WTC11 (cell line): ENCODE measurements around the gene RTN4RL1. TPM values are rescaled to one million over a fixed set of nuclear protein-coding genes. Genes with fewer than 3 reads are reported as not detected.
A peak's percentile ranks its signal among the peaks of the same experiment; 100 is the strongest.

Experiments
- ATAC-seq: fragments of 200-7000 bp; cut with Tn5 transposase; 2 replicates; pipeline ENCODE4 v1.10.0; 2021; ENCODE audit warnings: mild to moderate bottlenecking, moderate library complexity
- CTCF ChIA-PET: fragments of 300-600 bp; sonication (Branson Sonifier 250); formaldehyde crosslinking; loops from one replicate; lab custom pipeline; 2021; ENCODE audit warnings: antibody characterized with exemption; lab: Charles Lee
- POLR2A ChIA-PET: fragments of 350-600 bp; sonication (Branson Sonifier 250); formaldehyde crosslinking; loops from one replicate; lab custom pipeline; 2021; ENCODE audit warnings: antibody characterized with exemption; lab: Charles Lee
- DNase-seq: peaks from one replicate; pipeline ENCODE4 v3.0.0; 2021; ENCODE audit warnings: low spot score
- H3K27ac Mint-ChIP-seq: 2 replicates; pipeline ENCODE4 v1.8.0; 2021; ENCODE audit warnings: mixed read lengths
- H3K27me3 Mint-ChIP-seq: 2 replicates; pipeline ENCODE4 v1.8.0; 2021; ENCODE audit warnings: low read depth, mild to moderate bottlenecking, moderate library complexity, mixed read lengths
- H3K36me3 Mint-ChIP-seq: 2 replicates; pipeline ENCODE4 v1.8.0; 2021; ENCODE audit warnings: mixed read lengths
- H3K4me1 Mint-ChIP-seq: 2 replicates; pipeline ENCODE4 v1.8.0; 2022; ENCODE audit warnings: mixed read lengths
- H3K4me3 Mint-ChIP-seq: 2 replicates; pipeline ENCODE4 v1.8.0; 2021; ENCODE audit warnings: mild to moderate bottlenecking, moderate library complexity, mixed read lengths
- H3K9me3 Mint-ChIP-seq: 2 replicates; pipeline ENCODE4 v1.8.0; 2021; ENCODE audit warnings: mixed read lengths
- ATF3 ChIP-seq: sonication (generic); formaldehyde crosslinking; conservative IDR thresholded peaks from 2 replicates; pipeline ENCODE4 v1.8.1; 2022; ENCODE audit warnings: mild to moderate bottlenecking, missing genetic modification reagents
- CBFB ChIP-seq: sonication (generic); formaldehyde crosslinking; IDR thresholded peaks from 2 replicates; pipeline ENCODE4 v1.8.1; 2022; ENCODE audit warnings: mild to moderate bottlenecking, low read depth, missing genetic modification reagents
- E2F5 ChIP-seq: sonication (generic); formaldehyde crosslinking; IDR thresholded peaks from 2 replicates; pipeline ENCODE4 v1.8.1; 2022; ENCODE audit warnings: mild to moderate bottlenecking, moderate library complexity, missing genetic modification reagents
- FOXP4 ChIP-seq: sonication (generic); formaldehyde crosslinking; IDR thresholded peaks from 2 replicates; pipeline ENCODE4 v1.8.0; 2022; ENCODE audit warnings: mild to moderate bottlenecking, missing genetic modification reagents
- GRHL2 ChIP-seq: fragments of 250-450 bp; sonication (Bioruptor Pico); IDR thresholded peaks from 2 replicates; pipeline ENCODE4 v1.8.0; 2022; ENCODE audit warnings: mild to moderate bottlenecking, moderate library complexity; ENCODE audit not compliant: insufficient replicate concordance, severe bottlenecking
- HMGXB4 ChIP-seq: sonication (generic); formaldehyde crosslinking; IDR thresholded peaks from 2 replicates; pipeline ENCODE4 v1.8.1; 2023; ENCODE audit warnings: mild to moderate bottlenecking, moderate library complexity, missing genetic modification reagents
- NFE2L1 ChIP-seq: sonication (generic); formaldehyde crosslinking; IDR thresholded peaks from 2 replicates; pipeline ENCODE4 v1.8.1; 2023; ENCODE audit warnings: missing genetic modification reagents
- PRDM15 ChIP-seq: sonication (generic); formaldehyde crosslinking; IDR thresholded peaks from 2 replicates; pipeline ENCODE4 v1.8.0; 2022; ENCODE audit warnings: missing genetic modification reagents
- SMAD3 ChIP-seq: sonication (generic); formaldehyde crosslinking; IDR thresholded peaks from 2 replicates; pipeline ENCODE4 v1.8.0; 2022; ENCODE audit warnings: missing genetic modification reagents, mild to moderate bottlenecking, borderline replicate concordance
- STAT6 ChIP-seq: sonication (generic); formaldehyde crosslinking; conservative IDR thresholded peaks from 2 replicates; pipeline ENCODE4 v1.8.1; 2023; ENCODE audit warnings: mild to moderate bottlenecking, low read depth, missing genetic modification reagents, moderate library complexity
- ZNF121 ChIP-seq: sonication (generic); formaldehyde crosslinking; IDR thresholded peaks from 2 replicates; pipeline ENCODE4 v1.8.0; 2023; ENCODE audit warnings: missing genetic modification reagents
- ZNF138 ChIP-seq: sonication (generic); formaldehyde crosslinking; conservative IDR thresholded peaks from 2 replicates; pipeline ENCODE4 v1.8.1; 2022; ENCODE audit warnings: mild to moderate bottlenecking, moderate library complexity, missing genetic modification reagents
- ZNF232 ChIP-seq: sonication (generic); formaldehyde crosslinking; IDR thresholded peaks from 2 replicates; pipeline ENCODE4 v1.8.0; 2022; ENCODE audit warnings: mild to moderate bottlenecking, missing genetic modification reagents
- total RNA-seq: library from RNA; stranded (reverse); gene quantifications from 3 replicates; pipeline ENCODE4 v1.2.3, GENCODE V29; 2021

RTN4RL1 gene
- total RNA-seq, 1 experiment from 2014 or later, result 0.72 TPM

GRCh38 chr17:2056206-2057174 lies 31.4 kb upstream of the RTN4RL1 start (continued):
- TF ChIP-seq ZNF121 (CRISPR knock-in tag), result peak; percentile 52; the same call in 1 of the 2 replicates

- Mint-ChIP-seq H3K4me3 (no peak overlapping the region; the same call in 1 of the 2 replicates), H3K36me3 (no peaks in the 10 kb centered on the region), H3K27ac (no peak overlapping the region), H3K27me3 (peaks cover 76% of the 10 kb centered on the region), H3K4me1 (peaks cover 7% of the 10 kb centered on the region)
- POLR2A ChIA-PET, result no interaction called here
- CTCF ChIA-PET, result interaction anchor here (0.5 to 6.2 kb wide), 45 partner anchors 9 to 353 kb away, joined by 3 to 229 read pairs (median 6); partner anchors contain the start of genes DPH1, RTN4RL1, SGSM2 and SMG6
- DNase-seq (no peak), ATAC-seq (no peak)
- TF ChIP-seq ZNF138 (CRISPR knock-in tag), result no peak
- no peak for TF ChIP-seq SMAD3
- TF ChIP-seq CBFB (CRISPR knock-in tag), result no peak
- no peak for TF ChIP-seq STAT6 (CRISPR knock-in tag)
- no peak for TF ChIP-seq ZNF232 (CRISPR knock-in tag)
- TF ChIP-seq, all 79 proteins: peak for 0
- no peaks in the 10 kb centered on the region for H3K9me3 Mint-ChIP-seq
These were observed 30.4 kb upstream of the RTN4RL1 start for GRCh38 chr17:2055292-2056205.

- peak within 1 kb of the TSS; percentile 60 for H3K4me3 Mint-ChIP-seq
- CTCF ChIA-PET, result interaction anchor here (0.5 to 6.2 kb wide), 59 partner anchors 8 to 352 kb away, joined by 3 to 229 read pairs (median 4); partner anchors contain the start of genes DPH1, RTN4RL1, SGSM2 and SMG6
- no peaks in the 10 kb centered on the region for H3K36me3 Mint-ChIP-seq
- H3K9me3 Mint-ChIP-seq, result no peaks in the 10 kb centered on the region
- POLR2A ChIA-PET, result no interaction called here
- H3K4me1 Mint-ChIP-seq, result peaks cover 4% of the 10 kb centered on the region
- H3K27ac Mint-ChIP-seq, result no peak within 1 kb of the TSS
- peak; percentile 80 for DNase-seq
- peaks cover 68% of the 10 kb centered on the region for H3K27me3 Mint-ChIP-seq
- ATAC-seq, result peak; percentile 28
- peak; percentile 54; the same call in 1 of the 2 replicates for TF ChIP-seq E2F5 (CRISPR knock-in tag)
- TF ChIP-seq ATF3 (CRISPR knock-in tag), result no peak
- TF ChIP-seq GRHL2 (CRISPR knock-in tag), result no peak
- no peak for TF ChIP-seq PRDM15
- TF ChIP-seq FOXP4 (CRISPR knock-in tag), result 0 out of 2 replicates have a peak, but pooled peaks have one; percentile 41
- TF ChIP-seq ZNF138 (CRISPR knock-in tag), result no peak
- peak; percentile 80; the same call in 1 of the 2 replicates for TF ChIP-seq HMGXB4
- TF ChIP-seq NFE2L1, result peak; percentile 22; the same call in 1 of the 2 replicates
These were observed 29.6 kb upstream of the RTN4RL1 start, which contains the start of gene HIC1 for GRCh38 chr17:2054512-2055291. Gene HIC1, plus strand, starts transcription at chr17:2055103. Its CDS starts 1,588 bp downstream, at chr17:2056691.
